GM23338 (cell line): ENCODE measurements around the gene SDC3. TPM values are rescaled to one million over a fixed set of nuclear protein-coding genes. Genes with fewer than 3 reads are reported as not detected.

Experiments used
- ATAC-seq: fragments of 200-7000 bp; cut with Tn5 transposase; 3 replicates; pipeline ENCODE4 v1.9.1; 2020
- DNase-seq: peaks from one replicate; pipeline ENCODE4 v3.0.0-alpha.2; 2015; ENCODE audit warnings: low spot score
- H2AFZ ChIP-seq: fragments of 200-600 bp; sonication (generic); 2 replicates; pipeline ENCODE4 v1.8.0; 2016; ENCODE audit warnings: antibody characterized with exemption, mild to moderate bottlenecking, moderate library complexity
- H3F3A ChIP-seq: fragments of 200-600 bp; sonication (generic); replicated peaks from 2 replicates; pipeline ENCODE4 v1.8.0; 2017; ENCODE audit warnings: antibody characterized with exemption, mixed run types, low read depth
- H3K27ac ChIP-seq: fragments of 200-600 bp; sonication (generic); 2 replicates; pipeline ENCODE4 v1.6.1; 2016; ENCODE audit warnings: low read depth
- H3K27me3 ChIP-seq: fragments of 200-600 bp; sonication (generic); 2 replicates; pipeline ENCODE4 v1.8.0; 2016; ENCODE audit warnings: mild to moderate bottlenecking, mixed run types, moderate library complexity; ENCODE audit not compliant: insufficient read depth
- H3K36me3 ChIP-seq: fragments of 200-600 bp; sonication (generic); 2 replicates; pipeline ENCODE4 v1.8.0; 2016; ENCODE audit warnings: mild to moderate bottlenecking; ENCODE audit not compliant: insufficient read depth
- H3K4me1 ChIP-seq: fragments of 200-600 bp; sonication (generic); 2 replicates; pipeline ENCODE4 v1.8.0; 2016; ENCODE audit warnings: mild to moderate bottlenecking, moderate library complexity; ENCODE audit not compliant: insufficient read depth
- H3K4me2 ChIP-seq: fragments of 200-600 bp; sonication (generic); 2 replicates; pipeline ENCODE4 v1.7.1; 2017; ENCODE audit warnings: mixed run types
- H3K4me3 ChIP-seq: fragments of 200-600 bp; sonication (generic); 2 replicates; pipeline ENCODE4 v1.6.1; 2016; ENCODE audit warnings: mixed run types
- H3K79me2 ChIP-seq: fragments of 200-600 bp; sonication (generic); replicated peaks from 2 replicates; pipeline ENCODE4 v1.8.0; 2017; ENCODE audit warnings: mild to moderate bottlenecking; ENCODE audit not compliant: insufficient read depth
- H3K9me2 ChIP-seq: fragments of 200-600 bp; sonication (generic); 2 replicates; pipeline ENCODE4 v1.8.0; 2017; ENCODE audit not compliant: insufficient read depth
- H4K20me1 ChIP-seq: fragments of 200-600 bp; sonication (generic); replicated peaks from 2 replicates; pipeline ENCODE4 v1.8.0; 2017; ENCODE audit warnings: mild to moderate bottlenecking; ENCODE audit not compliant: insufficient read depth
- H3K27ac Mint-ChIP-seq: 2 replicates; pipeline ENCODE4 v1.8.0; 2020; ENCODE audit warnings: inconsistent platforms, mild to moderate bottlenecking, moderate library complexity, mixed read lengths
- H3K27me3 Mint-ChIP-seq: 3 replicates; pipeline ENCODE4 v1.8.0; 2022; ENCODE audit warnings: low read depth, mild to moderate bottlenecking, moderate library complexity, mixed read lengths, inconsistent platforms; ENCODE audit not compliant: insufficient read depth, poor library complexity
- H3K36me3 Mint-ChIP-seq: 3 replicates; pipeline ENCODE4 v1.8.0; 2021; ENCODE audit warnings: low read depth, mild to moderate bottlenecking, inconsistent platforms, moderate library complexity, mixed read lengths
- H3K4me1 Mint-ChIP-seq: 3 replicates; pipeline ENCODE4 v1.8.0; 2020; ENCODE audit warnings: mild to moderate bottlenecking, inconsistent platforms, mixed read lengths
- H3K4me3 Mint-ChIP-seq: 3 replicates; pipeline ENCODE4 v1.8.0; 2021; ENCODE audit warnings: moderate library complexity, mild to moderate bottlenecking, inconsistent platforms, mixed read lengths
- H3K9me3 Mint-ChIP-seq: 3 replicates; pipeline ENCODE4 v1.8.0; 2020; ENCODE audit warnings: moderate library complexity, mild to moderate bottlenecking, inconsistent platforms, mixed read lengths
- CREB1 ChIP-seq: fragments of 250-450 bp; sonication (Bioruptor Pico); IDR thresholded peaks from 2 replicates; pipeline ENCODE4 v1.5.0; 2020; ENCODE audit warnings: low read depth, mild to moderate bottlenecking, moderate library complexity
- EZH2 ChIP-seq: fragments of 200-600 bp; sonication (generic); IDR thresholded peaks from one replicate; pipeline ENCODE4 v1.8.0; 2017; ENCODE audit warnings: antibody characterized with exemption, mild to moderate bottlenecking, low read depth; ENCODE audit not compliant: unreplicated experiment
- EZH2phosphoT487 ChIP-seq: fragments of 200-600 bp; sonication (generic); IDR thresholded peaks from one replicate; pipeline ENCODE4 v1.8.1; 2018; ENCODE audit warnings: antibody characterized with exemption; ENCODE audit not compliant: unreplicated experiment
- JUNB ChIP-seq: IDR thresholded peaks from one replicate; pipeline ENCODE4 v1.6.1; 2016; ENCODE audit warnings: antibody characterized with exemption; ENCODE audit not compliant: unreplicated experiment
- NANOG ChIP-seq: IDR thresholded peaks from 2 replicates; pipeline ENCODE4 v1.6.1; 2016; ENCODE audit warnings: antibody characterized with exemption, borderline replicate concordance
- STAT1 ChIP-seq: IDR thresholded peaks from one replicate; pipeline ENCODE4 v1.6.1; 2016; ENCODE audit warnings: antibody characterized with exemption; ENCODE audit not compliant: unreplicated experiment
- ZNF114 ChIP-seq: fragments of 250-450 bp; sonication (Bioruptor Pico); IDR thresholded peaks from 2 replicates; pipeline ENCODE4 v1.5.0; 2020; ENCODE audit warnings: mild to moderate bottlenecking, moderate library complexity
- ZNF331 ChIP-seq: fragments of 250-450 bp; sonication (Bioruptor Pico); IDR thresholded peaks from 2 replicates; pipeline ENCODE4 v1.5.0; 2020; ENCODE audit warnings: low read depth, mild to moderate bottlenecking, moderate library complexity
- polyA plus RNA-seq: library from polyadenylated mRNA; unstranded; fragments of >200 nt; fragmentation: Nextera tagmentation; extraction: Ambion mirVana; gene quantifications from 2 replicates; pipeline ENCODE4 v1.2.1, GENCODE V29; 2016
- total RNA-seq: library from RNA; depleted of rRNA; stranded (reverse); fragments of >200 nt; shearing (Covaris generic); gene quantifications from 2 replicates; pipeline ENCODE4 v1.2.3, GENCODE V29; 2014
- TF ChIP-seq, protein P1 (sequence below): IDR thresholded peaks from one replicate; pipeline ENCODE4 v1.6.1; 2018; ENCODE audit warnings: antibody characterized with exemption; ENCODE audit not compliant: unreplicated experiment
- TF ChIP-seq, protein P2 (sequence below): IDR thresholded peaks from 2 replicates; pipeline ENCODE4 v1.6.1; 2016; ENCODE audit warnings: antibody characterized with exemption
- TF ChIP-seq, protein P3 (sequence below), 2 experiments: fragments of 200-600 bp in 1 of 2; sonication (generic) in 1 of 2; conservative IDR thresholded peaks; 2 replicates each; pipeline versions ENCODE4 v1.5.1 to v1.6.1; 2016 to 2017; ENCODE audit warnings: antibody characterized with exemption in 2 of 2, low read depth in 2 of 2, mild to moderate bottlenecking in 2 of 2, moderate library complexity in 1 of 2
- TF ChIP-seq, protein P4 (sequence below): fragments of 250-450 bp; sonication (Bioruptor Pico); IDR thresholded peaks from 2 replicates; pipeline ENCODE4 v1.5.0; 2020; ENCODE audit warnings: mild to moderate bottlenecking, moderate library complexity

The SDC3 gene
- total and polyA plus RNA-seq, 2 experiments from 2014 or later = 5.2 to 29.7 TPM

DNA sequence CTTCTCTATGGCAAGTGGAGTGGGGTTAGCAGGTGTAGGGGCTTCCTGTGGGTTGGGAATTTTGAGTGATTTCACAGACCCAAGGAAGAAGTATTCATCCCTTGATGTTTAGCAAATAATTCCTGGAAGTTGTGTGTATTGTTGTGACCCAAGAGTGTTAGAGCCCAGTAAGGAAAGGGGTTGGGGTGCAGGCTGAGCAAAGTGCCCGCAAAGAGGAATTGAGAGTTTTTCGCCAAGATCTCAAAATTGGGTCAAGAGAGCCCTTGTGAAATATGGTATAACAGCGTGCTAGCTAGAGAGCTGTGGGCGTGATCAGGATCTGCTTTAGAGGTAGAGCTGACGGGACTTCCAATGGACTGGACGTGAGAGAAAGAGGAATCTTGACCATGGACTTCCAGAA, 78.0 kb downstream of the SDC3 start:
- H3K4me1 ChIP-seq = no peaks in the 10 kb centered on the region
- DNase-seq (no peak), ATAC-seq (no peak)
- Mint-ChIP-seq H3K4me3 (no peak overlapping the region), H3K9me3 (no peaks in the 10 kb centered on the region), H3K27me3 (peaks cover 2% of the 10 kb centered on the region), H3K27ac (no peak overlapping the region), H3K36me3 (no peaks in the 10 kb centered on the region), H3K4me1 (no peaks in the 10 kb centered on the region; the same call in 2 of the 3 replicates)
- H2AFZ ChIP-seq = no peak overlapping the region
- TF ChIP-seq CREB1 (CRISPR knock-in tag) = no peak
- no peak for TF ChIP-seq JUNB
- TF ChIP-seq EZH2 = no peak
- TF ChIP-seq, protein P1, sequence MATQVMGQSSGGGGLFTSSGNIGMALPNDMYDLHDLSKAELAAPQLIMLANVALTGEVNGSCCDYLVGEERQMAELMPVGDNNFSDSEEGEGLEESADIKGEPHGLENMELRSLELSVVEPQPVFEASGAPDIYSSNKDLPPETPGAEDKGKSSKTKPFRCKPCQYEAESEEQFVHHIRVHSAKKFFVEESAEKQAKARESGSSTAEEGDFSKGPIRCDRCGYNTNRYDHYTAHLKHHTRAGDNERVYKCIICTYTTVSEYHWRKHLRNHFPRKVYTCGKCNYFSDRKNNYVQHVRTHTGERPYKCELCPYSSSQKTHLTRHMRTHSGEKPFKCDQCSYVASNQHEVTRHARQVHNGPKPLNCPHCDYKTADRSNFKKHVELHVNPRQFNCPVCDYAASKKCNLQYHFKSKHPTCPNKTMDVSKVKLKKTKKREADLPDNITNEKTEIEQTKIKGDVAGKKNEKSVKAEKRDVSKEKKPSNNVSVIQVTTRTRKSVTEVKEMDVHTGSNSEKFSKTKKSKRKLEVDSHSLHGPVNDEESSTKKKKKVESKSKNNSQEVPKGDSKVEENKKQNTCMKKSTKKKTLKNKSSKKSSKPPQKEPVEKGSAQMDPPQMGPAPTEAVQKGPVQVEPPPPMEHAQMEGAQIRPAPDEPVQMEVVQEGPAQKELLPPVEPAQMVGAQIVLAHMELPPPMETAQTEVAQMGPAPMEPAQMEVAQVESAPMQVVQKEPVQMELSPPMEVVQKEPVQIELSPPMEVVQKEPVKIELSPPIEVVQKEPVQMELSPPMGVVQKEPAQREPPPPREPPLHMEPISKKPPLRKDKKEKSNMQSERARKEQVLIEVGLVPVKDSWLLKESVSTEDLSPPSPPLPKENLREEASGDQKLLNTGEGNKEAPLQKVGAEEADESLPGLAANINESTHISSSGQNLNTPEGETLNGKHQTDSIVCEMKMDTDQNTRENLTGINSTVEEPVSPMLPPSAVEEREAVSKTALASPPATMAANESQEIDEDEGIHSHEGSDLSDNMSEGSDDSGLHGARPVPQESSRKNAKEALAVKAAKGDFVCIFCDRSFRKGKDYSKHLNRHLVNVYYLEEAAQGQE = no peak
- TF ChIP-seq ZNF331 (CRISPR knock-in tag) = no peak
- TF ChIP-seq NANOG = no peak
- TF ChIP-seq, protein P2, sequence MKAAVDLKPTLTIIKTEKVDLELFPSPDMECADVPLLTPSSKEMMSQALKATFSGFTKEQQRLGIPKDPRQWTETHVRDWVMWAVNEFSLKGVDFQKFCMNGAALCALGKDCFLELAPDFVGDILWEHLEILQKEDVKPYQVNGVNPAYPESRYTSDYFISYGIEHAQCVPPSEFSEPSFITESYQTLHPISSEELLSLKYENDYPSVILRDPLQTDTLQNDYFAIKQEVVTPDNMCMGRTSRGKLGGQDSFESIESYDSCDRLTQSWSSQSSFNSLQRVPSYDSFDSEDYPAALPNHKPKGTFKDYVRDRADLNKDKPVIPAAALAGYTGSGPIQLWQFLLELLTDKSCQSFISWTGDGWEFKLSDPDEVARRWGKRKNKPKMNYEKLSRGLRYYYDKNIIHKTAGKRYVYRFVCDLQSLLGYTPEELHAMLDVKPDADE = no peak
- TF ChIP-seq, protein P3, sequence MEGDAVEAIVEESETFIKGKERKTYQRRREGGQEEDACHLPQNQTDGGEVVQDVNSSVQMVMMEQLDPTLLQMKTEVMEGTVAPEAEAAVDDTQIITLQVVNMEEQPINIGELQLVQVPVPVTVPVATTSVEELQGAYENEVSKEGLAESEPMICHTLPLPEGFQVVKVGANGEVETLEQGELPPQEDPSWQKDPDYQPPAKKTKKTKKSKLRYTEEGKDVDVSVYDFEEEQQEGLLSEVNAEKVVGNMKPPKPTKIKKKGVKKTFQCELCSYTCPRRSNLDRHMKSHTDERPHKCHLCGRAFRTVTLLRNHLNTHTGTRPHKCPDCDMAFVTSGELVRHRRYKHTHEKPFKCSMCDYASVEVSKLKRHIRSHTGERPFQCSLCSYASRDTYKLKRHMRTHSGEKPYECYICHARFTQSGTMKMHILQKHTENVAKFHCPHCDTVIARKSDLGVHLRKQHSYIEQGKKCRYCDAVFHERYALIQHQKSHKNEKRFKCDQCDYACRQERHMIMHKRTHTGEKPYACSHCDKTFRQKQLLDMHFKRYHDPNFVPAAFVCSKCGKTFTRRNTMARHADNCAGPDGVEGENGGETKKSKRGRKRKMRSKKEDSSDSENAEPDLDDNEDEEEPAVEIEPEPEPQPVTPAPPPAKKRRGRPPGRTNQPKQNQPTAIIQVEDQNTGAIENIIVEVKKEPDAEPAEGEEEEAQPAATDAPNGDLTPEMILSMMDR (conservative IDR thresholded peaks at IDR 0.05; ENCODE audit: low read depth in 2 of 2) = no peak
- TF ChIP-seq EZH2phosphoT487 = no peak
- TF ChIP-seq, protein P4, sequence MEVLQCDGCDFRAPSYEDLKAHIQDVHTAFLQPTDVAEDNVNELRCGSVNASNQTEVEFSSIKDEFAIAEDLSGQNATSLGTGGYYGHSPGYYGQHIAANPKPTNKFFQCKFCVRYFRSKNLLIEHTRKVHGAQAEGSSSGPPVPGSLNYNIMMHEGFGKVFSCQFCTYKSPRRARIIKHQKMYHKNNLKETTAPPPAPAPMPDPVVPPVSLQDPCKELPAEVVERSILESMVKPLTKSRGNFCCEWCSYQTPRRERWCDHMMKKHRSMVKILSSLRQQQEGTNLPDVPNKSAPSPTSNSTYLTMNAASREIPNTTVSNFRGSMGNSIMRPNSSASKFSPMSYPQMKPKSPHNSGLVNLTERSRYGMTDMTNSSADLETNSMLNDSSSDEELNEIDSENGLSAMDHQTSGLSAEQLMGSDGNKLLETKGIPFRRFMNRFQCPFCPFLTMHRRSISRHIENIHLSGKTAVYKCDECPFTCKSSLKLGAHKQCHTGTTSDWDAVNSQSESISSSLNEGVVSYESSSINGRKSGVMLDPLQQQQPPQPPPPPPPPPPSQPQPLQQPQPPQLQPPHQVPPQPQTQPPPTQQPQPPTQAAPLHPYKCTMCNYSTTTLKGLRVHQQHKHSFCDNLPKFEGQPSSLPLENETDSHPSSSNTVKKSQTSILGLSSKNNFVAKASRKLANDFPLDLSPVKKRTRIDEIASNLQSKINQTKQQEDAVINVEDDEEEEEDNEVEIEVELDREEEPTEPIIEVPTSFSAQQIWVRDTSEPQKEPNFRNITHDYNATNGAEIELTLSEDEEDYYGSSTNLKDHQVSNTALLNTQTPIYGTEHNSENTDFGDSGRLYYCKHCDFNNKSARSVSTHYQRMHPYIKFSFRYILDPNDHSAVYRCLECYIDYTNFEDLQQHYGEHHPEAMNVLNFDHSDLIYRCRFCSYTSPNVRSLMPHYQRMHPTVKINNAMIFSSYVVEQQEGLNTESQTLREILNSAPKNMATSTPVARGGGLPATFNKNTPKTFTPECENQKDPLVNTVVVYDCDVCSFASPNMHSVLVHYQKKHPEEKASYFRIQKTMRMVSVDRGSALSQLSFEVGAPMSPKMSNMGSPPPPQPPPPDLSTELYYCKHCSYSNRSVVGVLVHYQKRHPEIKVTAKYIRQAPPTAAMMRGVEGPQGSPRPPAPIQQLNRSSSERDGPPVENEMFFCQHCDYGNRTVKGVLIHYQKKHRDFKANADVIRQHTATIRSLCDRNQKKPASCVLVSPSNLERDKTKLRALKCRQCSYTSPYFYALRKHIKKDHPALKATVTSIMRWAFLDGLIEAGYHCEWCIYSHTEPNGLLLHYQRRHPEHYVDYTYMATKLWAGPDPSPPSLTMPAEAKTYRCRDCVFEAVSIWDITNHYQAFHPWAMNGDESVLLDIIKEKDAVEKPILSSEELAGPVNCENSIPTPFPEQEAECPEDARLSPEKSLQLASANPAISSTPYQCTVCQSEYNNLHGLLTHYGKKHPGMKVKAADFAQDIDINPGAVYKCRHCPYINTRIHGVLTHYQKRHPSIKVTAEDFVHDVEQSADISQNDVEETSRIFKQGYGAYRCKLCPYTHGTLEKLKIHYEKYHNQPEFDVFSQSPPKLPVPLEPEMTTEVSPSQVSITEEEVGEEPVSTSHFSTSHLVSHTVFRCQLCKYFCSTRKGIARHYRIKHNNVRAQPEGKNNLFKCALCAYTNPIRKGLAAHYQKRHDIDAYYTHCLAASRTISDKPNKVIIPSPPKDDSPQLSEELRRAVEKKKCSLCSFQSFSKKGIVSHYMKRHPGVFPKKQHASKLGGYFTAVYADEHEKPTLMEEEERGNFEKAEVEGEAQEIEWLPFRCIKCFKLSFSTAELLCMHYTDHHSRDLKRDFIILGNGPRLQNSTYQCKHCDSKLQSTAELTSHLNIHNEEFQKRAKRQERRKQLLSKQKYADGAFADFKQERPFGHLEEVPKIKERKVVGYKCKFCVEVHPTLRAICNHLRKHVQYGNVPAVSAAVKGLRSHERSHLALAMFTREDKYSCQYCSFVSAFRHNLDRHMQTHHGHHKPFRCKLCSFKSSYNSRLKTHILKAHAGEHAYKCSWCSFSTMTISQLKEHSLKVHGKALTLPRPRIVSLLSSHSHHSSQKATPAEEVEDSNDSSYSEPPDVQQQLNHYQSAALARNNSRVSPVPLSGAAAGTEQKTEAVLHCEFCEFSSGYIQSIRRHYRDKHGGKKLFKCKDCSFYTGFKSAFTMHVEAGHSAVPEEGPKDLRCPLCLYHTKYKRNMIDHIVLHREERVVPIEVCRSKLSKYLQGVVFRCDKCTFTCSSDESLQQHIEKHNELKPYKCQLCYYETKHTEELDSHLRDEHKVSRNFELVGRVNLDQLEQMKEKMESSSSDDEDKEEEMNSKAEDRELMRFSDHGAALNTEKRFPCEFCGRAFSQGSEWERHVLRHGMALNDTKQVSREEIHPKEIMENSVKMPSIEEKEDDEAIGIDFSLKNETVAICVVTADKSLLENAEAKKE (CRISPR knock-in tag) = no peak
- no peak for TF ChIP-seq STAT1
- TF ChIP-seq ZNF114 (CRISPR knock-in tag) = no peak
- H3K27me3 ChIP-seq = 0 out of 2 replicates have a peak, but pooled peaks cover 4% of the 10 kb centered on the region
- H3K79me2 ChIP-seq = no peaks in the 10 kb centered on the region
- H3K4me3 ChIP-seq = no peak overlapping the region
- H3K27ac ChIP-seq = no peak overlapping the region
- no peaks in the 10 kb centered on the region for H3K9me2 ChIP-seq
- H3K4me2 ChIP-seq = no peak overlapping the region
- H3F3A ChIP-seq = no peaks in the 10 kb centered on the region
- H3K36me3 ChIP-seq = no peaks in the 10 kb centered on the region
- no peaks in the 10 kb centered on the region for H4K20me1 ChIP-seq
